GM18505 (cell line): Measurements from ENCODE around the gene PRTG.

Experiments used
- ATAC-seq: cut with Tn5 transposase; IDR thresholded peaks from one replicate; pipeline ENCODE4 v1.9.1; 2021; ENCODE audit not compliant: unreplicated experiment
- POLR2A ChIP-seq: IDR thresholded peaks from 4 replicates; pipeline ENCODE4 v1.6.1; 2011; ENCODE audit warnings: borderline replicate concordance; ENCODE audit not compliant: insufficient read depth, insufficient read length; ENCODE audit errors: extremely low read depth

The PRTG gene

DNA sequence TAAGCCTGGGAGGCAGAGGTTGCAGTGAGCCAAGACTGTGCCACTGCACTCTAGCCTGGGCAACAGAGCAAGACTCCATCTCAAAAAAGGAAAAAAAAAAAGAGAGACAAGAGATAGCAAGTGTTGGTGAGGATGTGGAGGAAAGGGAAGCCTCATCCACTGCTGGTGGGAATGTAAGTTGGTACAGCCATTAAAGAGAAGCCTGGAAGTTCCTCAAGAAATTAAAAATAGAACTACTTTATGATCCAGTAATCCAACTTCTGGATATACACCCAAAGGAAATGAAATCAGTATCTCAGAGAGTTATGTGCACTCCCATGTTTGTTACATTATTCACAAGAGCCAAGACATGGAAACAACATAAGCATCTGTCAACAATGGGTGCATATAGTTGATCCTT, 169.7 kb downstream of the PRTG start:
- no peak for ATAC-seq

GRCh38 chr15:55564347-55565145, 178.4 kb downstream of the PRTG start:
- no peak for TF ChIP-seq POLR2A
- ATAC-seq = no peak

More for the DNA sequence above, 169.7 kb downstream of the PRTG start:
- TF ChIP-seq POLR2A = no peak

- TF ChIP-seq POLR2A = no peak
Measured at GRCh38 chr15:55562601-55563000, 180.4 kb downstream of the PRTG start.

More at GRCh38 chr15:55562601-55563000, 180.4 kb downstream of the PRTG start:
- no peak for ATAC-seq
